Neural cell (in vitro differentiated cells): ENCODE data around the gene LAIR2. TPM values are rescaled to one million over a fixed set of nuclear protein-coding genes. Genes with fewer than 3 reads are reported as not detected.

Experiments
- polyA plus RNA-seq: library from polyadenylated mRNA; depleted of rRNA; stranded (reverse); fragments of >200 nt; gene quantifications from 2 replicates; pipeline ENCODE4 v1.2.3, GENCODE V29; 2014
- small RNA-seq, 3 experiments: library from RNA; depleted of rRNA; stranded (forward); fragments of <200 nt; gene quantifications; one replicate each; pipeline ENCODE3, GENCODE V24; 2012

LAIR2 gene
- polyA plus RNA-seq, 1 donor from 2014 or later: not detected

Small RNA genes within 50 kb of the gene (small RNA-seq; reads per million reads assigned to genes)
- 0 reads per million in 3 experiments for gene AC245036.2

Other genes starting within 250 kb of the LAIR2 start
- gene LILRB5, start 245.6 kb upstream of the LAIR2 start, polyA plus RNA-seq: not detected in 2 replicates
- gene LILRB2, start 221.7 kb upstream of the LAIR2 start, polyA plus RNA-seq: not detected in 2 replicates
- not detected in 2 replicates for gene LILRA5, start 189.7 kb upstream of the LAIR2 start, polyA plus RNA-seq
- not detected in 2 replicates for gene LILRA4, start 163.7 kb upstream of the LAIR2 start, polyA plus RNA-seq
- gene LAIR1, start 137.9 kb upstream of the LAIR2 start, polyA plus RNA-seq: not detected in 2 replicates
- gene TTYH1, start 87.4 kb upstream of the LAIR2 start, polyA plus RNA-seq: 33.4 and 36.1 TPM in 2 replicates
- gene LENG8, start 53.6 kb upstream of the LAIR2 start, polyA plus RNA-seq: 24.2 and 50.8 TPM in 2 replicates
- 0.58 and 0.82 TPM in 2 replicates for gene LENG9, start 39.1 kb upstream of the LAIR2 start, polyA plus RNA-seq
- gene CDC42EP5, start 29.5 kb upstream of the LAIR2 start, polyA plus RNA-seq: not detected in 2 replicates
- gene LILRA2, start 71.0 kb downstream of the LAIR2 start, polyA plus RNA-seq: not detected in 2 replicates
- gene LILRA1, start 90.8 kb downstream of the LAIR2 start, polyA plus RNA-seq: not detected in 2 replicates
- gene LILRB1, start 127.7 kb downstream of the LAIR2 start, polyA plus RNA-seq: not detected in 2 replicates
- gene LILRB4, start 160.2 kb downstream of the LAIR2 start, polyA plus RNA-seq: not detected in 2 replicates
- gene KIR3DL3, start 221.6 kb downstream of the LAIR2 start, polyA plus RNA-seq: not detected in 2 replicates
- gene KIR2DL3, start 235.7 kb downstream of the LAIR2 start, polyA plus RNA-seq: not detected in 2 replicates